ENCODE results near the gene TERB2. TPM values are rescaled to one million over a fixed set of nuclear protein-coding genes. Genes with fewer than 3 reads are reported as not detected.

Gene TERB2
- total RNA-seq = not detected in 2 replicates

GRCh38 chr15:44956388-44956787, at the start of gene TERB2:
TERB2 (plus strand) TSS chr15:44956687; CDS start chr15:44956719, 32 bp downstream.

GRCh38 chr15:45022871-45023658, 66.6 kb downstream of the TERB2 start, which contains the start of gene SORD:
SORD (plus strand) TSS chr15:45023195; CDS start chr15:45023284, 89 bp downstream.

Other genes starting within 250 kb of the TERB2 start
- gene PATL2, start 245.4 kb upstream of the TERB2 start, total RNA-seq = under 0.01 TPM in 1 of 2 replicates, not detected in the other
- gene B2M, start 245.2 kb upstream of the TERB2 start, total RNA-seq = 1,832 and 2,199 TPM in 2 replicates
- 3.4 and 7.5 TPM in 2 replicates for gene TRIM69, start 220.2 kb upstream of the TERB2 start, total RNA-seq
- 7.6 and 9.1 TPM in 2 replicates for gene SORD, start 66.5 kb downstream of the TERB2 start, total RNA-seq
- not detected in 2 replicates for gene DUOX2, start 157.5 kb downstream of the TERB2 start, total RNA-seq
- gene DUOXA2, start 157.6 kb downstream of the TERB2 start, total RNA-seq = not detected in 2 replicates
- gene DUOXA1, start 173.2 kb downstream of the TERB2 start, total RNA-seq = not detected in 2 replicates
- gene DUOX1, start 173.3 kb downstream of the TERB2 start, total RNA-seq = not detected in 2 replicates
- 1.6 and 1.8 TPM in 2 replicates for gene SHF, start 231.3 kb downstream of the TERB2 start, total RNA-seq

All from cardiac atrium fibroblast (primary cell).